HEK293 (cell line): ENCODE measurements around the gene EEF1A2.

Experiments used
- BCL11A ChIP-seq: fragments of 450-650 bp; formaldehyde crosslinking; IDR thresholded peaks from 2 replicates; pipeline ENCODE4 v1.5.1; 2016; ENCODE audit warnings: low read depth, missing biosample characterization, missing genetic modification characterization
- GLIS2 ChIP-seq: fragments of 450-650 bp; formaldehyde crosslinking; IDR thresholded peaks from 2 replicates; pipeline ENCODE4 v1.5.1; 2016; ENCODE audit warnings: missing biosample characterization, missing genetic modification characterization
- IKZF3 ChIP-seq: fragments of 450-650 bp; IDR thresholded peaks from 2 replicates; pipeline ENCODE4 v1.5.0; 2018; ENCODE audit warnings: missing biosample characterization, mild to moderate bottlenecking, missing genetic modification characterization, moderate library complexity
- KLF7 ChIP-seq: fragments of 450-650 bp; formaldehyde crosslinking; IDR thresholded peaks from 2 replicates; pipeline ENCODE4 v1.5.1; 2016; ENCODE audit warnings: missing biosample characterization, missing genetic modification characterization, borderline replicate concordance
- KLF8 ChIP-seq: fragments of 450-650 bp; formaldehyde crosslinking; IDR thresholded peaks from 2 replicates; pipeline ENCODE4 v1.5.1; 2016; ENCODE audit warnings: missing biosample characterization, missing genetic modification characterization
- PATZ1 ChIP-seq: fragments of 450-650 bp; formaldehyde crosslinking; IDR thresholded peaks from 2 replicates; pipeline ENCODE4 v1.5.1; 2016; ENCODE audit warnings: missing biosample characterization, missing genetic modification characterization
- SCRT1 ChIP-seq: fragments of 450-650 bp; formaldehyde crosslinking; IDR thresholded peaks from 2 replicates; pipeline ENCODE4 v1.5.1; 2016; ENCODE audit warnings: missing biosample characterization, missing genetic modification characterization, borderline replicate concordance
- YY1 ChIP-seq: fragments of 450-650 bp; formaldehyde crosslinking; IDR thresholded peaks from 2 replicates; pipeline ENCODE4 v1.5.1; 2018; ENCODE audit warnings: missing biosample characterization, missing genetic modification characterization
- ZBTB10 ChIP-seq: fragments of 450-650 bp; formaldehyde crosslinking; IDR thresholded peaks from 2 replicates; pipeline ENCODE4 v1.5.1; 2016; ENCODE audit warnings: missing biosample characterization, missing genetic modification characterization
- ZBTB20 ChIP-seq: fragments of 450-650 bp; formaldehyde crosslinking; IDR thresholded peaks from 2 replicates; pipeline ENCODE4 v1.5.1; 2016; ENCODE audit warnings: missing biosample characterization, missing genetic modification characterization
- ZBTB7A ChIP-seq: fragments of 450-650 bp; formaldehyde crosslinking; IDR thresholded peaks from 2 replicates; pipeline ENCODE4 v1.5.1; 2016; ENCODE audit warnings: low read depth, missing biosample characterization, missing genetic modification characterization
- ZFP41 ChIP-seq: fragments of 450-650 bp; formaldehyde crosslinking; IDR thresholded peaks from 2 replicates; pipeline ENCODE4 v1.5.1; 2016; ENCODE audit warnings: missing biosample characterization, missing genetic modification characterization, borderline replicate concordance
- ZNF112 ChIP-seq: fragments of 450-650 bp; formaldehyde crosslinking; IDR thresholded peaks from 2 replicates; pipeline ENCODE4 v1.5.0; 2017; ENCODE audit warnings: missing biosample characterization, missing genetic modification characterization
- ZNF133 ChIP-seq: fragments of 450-650 bp; formaldehyde crosslinking; IDR thresholded peaks from 2 replicates; pipeline ENCODE4 v1.5.1; 2016; ENCODE audit warnings: missing biosample characterization, missing genetic modification characterization
- ZNF157 ChIP-seq: fragments of 450-650 bp; formaldehyde crosslinking; IDR thresholded peaks from 2 replicates; pipeline ENCODE4 v1.5.1; 2016; ENCODE audit warnings: missing biosample characterization, missing genetic modification characterization
- ZNF16 ChIP-seq: fragments of 450-650 bp; formaldehyde crosslinking; IDR thresholded peaks from 2 replicates; pipeline ENCODE4 v1.5.1; 2016; ENCODE audit warnings: low read depth, missing biosample characterization, missing genetic modification characterization
- ZNF174 ChIP-seq: fragments of 450-650 bp; formaldehyde crosslinking; IDR thresholded peaks from 2 replicates; pipeline ENCODE4 v1.5.0; 2017; ENCODE audit warnings: missing biosample characterization, mild to moderate bottlenecking, missing genetic modification characterization
- ZNF175 ChIP-seq: fragments of 450-650 bp; formaldehyde crosslinking; IDR thresholded peaks from 2 replicates; pipeline ENCODE4 v1.5.1; 2016; ENCODE audit warnings: missing biosample characterization, missing genetic modification characterization
- ZNF223 ChIP-seq: fragments of 450-650 bp; formaldehyde crosslinking; IDR thresholded peaks from 2 replicates; pipeline ENCODE4 v1.5.1; 2016; ENCODE audit warnings: missing biosample characterization, missing genetic modification characterization
- ZNF248 ChIP-seq: fragments of 450-650 bp; formaldehyde crosslinking; IDR thresholded peaks from 2 replicates; pipeline ENCODE4 v1.5.1; 2017; ENCODE audit warnings: missing biosample characterization, missing genetic modification characterization
- ZNF292 ChIP-seq: fragments of 450-650 bp; formaldehyde crosslinking; IDR thresholded peaks from 2 replicates; pipeline ENCODE4 v1.5.1; 2016; ENCODE audit warnings: low read depth, missing biosample characterization, missing genetic modification characterization, borderline replicate concordance
- ZNF324 ChIP-seq: fragments of 450-650 bp; formaldehyde crosslinking; IDR thresholded peaks from 2 replicates; pipeline ENCODE4 v1.5.1; 2016; ENCODE audit warnings: missing biosample characterization, missing genetic modification characterization
- ZNF433 ChIP-seq: fragments of 450-650 bp; formaldehyde crosslinking; IDR thresholded peaks from 2 replicates; pipeline ENCODE4 v1.5.1; 2016; ENCODE audit warnings: missing biosample characterization, missing genetic modification characterization, low read depth
- ZNF560 ChIP-seq: fragments of 450-650 bp; formaldehyde crosslinking; IDR thresholded peaks from 2 replicates; pipeline ENCODE4 v1.5.1; 2017; ENCODE audit warnings: missing biosample characterization, missing genetic modification characterization, borderline replicate concordance
- ZNF571 ChIP-seq: fragments of 450-650 bp; formaldehyde crosslinking; IDR thresholded peaks from 2 replicates; pipeline ENCODE4 v1.5.0; 2017; ENCODE audit warnings: missing biosample characterization, missing genetic modification characterization
- ZNF658 ChIP-seq: fragments of 450-650 bp; formaldehyde crosslinking; IDR thresholded peaks from 2 replicates; pipeline ENCODE4; 2016; ENCODE audit warnings: missing biosample characterization, missing genetic modification characterization
- ZNF777 ChIP-seq: fragments of 450-650 bp; formaldehyde crosslinking; IDR thresholded peaks from 2 replicates; pipeline ENCODE4 v1.5.1; 2017; ENCODE audit warnings: missing biosample characterization, missing genetic modification characterization, borderline replicate concordance
- ZNF785 ChIP-seq: fragments of 450-650 bp; formaldehyde crosslinking; IDR thresholded peaks from 2 replicates; pipeline ENCODE4 v1.5.1; 2016; ENCODE audit warnings: missing biosample characterization, missing genetic modification characterization
- ZNF792 ChIP-seq: fragments of 450-650 bp; formaldehyde crosslinking; IDR thresholded peaks from 2 replicates; pipeline ENCODE4 v1.5.1; 2016; ENCODE audit warnings: missing biosample characterization, missing genetic modification characterization
- ZNF843 ChIP-seq: fragments of 450-650 bp; formaldehyde crosslinking; IDR thresholded peaks from 2 replicates; pipeline ENCODE4 v1.5.1; 2016; ENCODE audit warnings: missing biosample characterization, missing genetic modification characterization
- ZSCAN23 ChIP-seq: fragments of 450-650 bp; formaldehyde crosslinking; IDR thresholded peaks from 2 replicates; pipeline ENCODE4 v1.5.1; 2016; ENCODE audit warnings: missing biosample characterization, missing genetic modification characterization
- TF ChIP-seq, protein P1 (sequence below): fragments of 450-650 bp; formaldehyde crosslinking; IDR thresholded peaks from 2 replicates; pipeline ENCODE4 v1.5.1; 2016; ENCODE audit warnings: missing biosample characterization, missing genetic modification characterization, borderline replicate concordance

Gene EEF1A2

GRCh38 chr20:63519668-63520503, 21.0 kb upstream of the EEF1A2 start (continued):
- TF ChIP-seq ZNF112 (tag by site-specific recombination) (no peak), IKZF3 (tag by site-specific recombination) (0 out of 2 replicates have a peak, but pooled peaks have one; percentile 21), ZBTB20 (tag by site-specific recombination) (peak; percentile 86), ZBTB10 (0 out of 2 replicates have a peak, but pooled peaks have one; percentile 59), PATZ1 (peak; percentile 68), ZNF133 (tag by site-specific recombination) (no peak), ZNF157 (tag by site-specific recombination) (no peak), ZNF843 (tag by site-specific recombination) (no peak), ZNF248 (tag by site-specific recombination) (no peak), ZNF324 (no peak), ZNF174 (tag by site-specific recombination) (no peak), ZNF658 (no peak), ZFP41 (tag by site-specific recombination) (no peak), ZNF785 (tag by site-specific recombination) (no peak), GLIS2 (tag by site-specific recombination) (peak; percentile 83), SCRT1 (tag by site-specific recombination) (no peak), ZBTB7A (tag by site-specific recombination) (no peak), ZNF292 (tag by site-specific recombination) (no peak), YY1 (tag by site-specific recombination) (no peak), ZNF792 (tag by site-specific recombination) (no peak), KLF7 (tag by site-specific recombination) (peak; percentile 44; the same call in 1 of the 2 replicates), ZNF571 (no peak), ZNF777 (tag by site-specific recombination) (peak; percentile 70; the same call in 1 of the 2 replicates), ZSCAN23 (no peak), ZNF16 (no peak), BCL11A (tag by site-specific recombination) (no peak), KLF8 (tag by site-specific recombination) (peak; percentile 69), ZNF433 (tag by site-specific recombination) (no peak), ZNF223 (tag by site-specific recombination) (no peak), ZNF175 (tag by site-specific recombination) (no peak), ZNF560 (tag by site-specific recombination) (no peak)
- TF ChIP-seq, protein P1, sequence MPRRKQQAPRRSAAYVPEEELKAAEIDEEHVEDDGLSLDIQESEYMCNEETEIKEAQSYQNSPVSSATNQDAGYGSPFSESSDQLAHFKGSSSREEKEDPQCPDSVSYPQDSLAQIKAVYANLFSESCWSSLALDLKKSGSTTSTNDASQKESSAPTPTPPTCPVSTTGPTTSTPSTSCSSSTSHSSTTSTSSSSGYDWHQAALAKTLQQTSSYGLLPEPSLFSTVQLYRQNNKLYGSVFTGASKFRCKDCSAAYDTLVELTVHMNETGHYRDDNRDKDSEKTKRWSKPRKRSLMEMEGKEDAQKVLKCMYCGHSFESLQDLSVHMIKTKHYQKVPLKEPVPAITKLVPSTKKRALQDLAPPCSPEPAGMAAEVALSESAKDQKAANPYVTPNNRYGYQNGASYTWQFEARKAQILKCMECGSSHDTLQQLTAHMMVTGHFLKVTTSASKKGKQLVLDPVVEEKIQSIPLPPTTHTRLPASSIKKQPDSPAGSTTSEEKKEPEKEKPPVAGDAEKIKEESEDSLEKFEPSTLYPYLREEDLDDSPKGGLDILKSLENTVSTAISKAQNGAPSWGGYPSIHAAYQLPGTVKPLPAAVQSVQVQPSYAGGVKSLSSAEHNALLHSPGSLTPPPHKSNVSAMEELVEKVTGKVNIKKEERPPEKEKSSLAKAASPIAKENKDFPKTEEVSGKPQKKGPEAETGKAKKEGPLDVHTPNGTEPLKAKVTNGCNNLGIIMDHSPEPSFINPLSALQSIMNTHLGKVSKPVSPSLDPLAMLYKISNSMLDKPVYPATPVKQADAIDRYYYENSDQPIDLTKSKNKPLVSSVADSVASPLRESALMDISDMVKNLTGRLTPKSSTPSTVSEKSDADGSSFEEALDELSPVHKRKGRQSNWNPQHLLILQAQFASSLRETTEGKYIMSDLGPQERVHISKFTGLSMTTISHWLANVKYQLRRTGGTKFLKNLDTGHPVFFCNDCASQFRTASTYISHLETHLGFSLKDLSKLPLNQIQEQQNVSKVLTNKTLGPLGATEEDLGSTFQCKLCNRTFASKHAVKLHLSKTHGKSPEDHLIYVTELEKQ: no peak
